K562 (cell line): ENCODE measurements around the gene KCTD4. TPM values are rescaled to one million over a fixed set of nuclear protein-coding genes. Genes with fewer than 3 reads are reported as not detected.

ENCODE experiments used
- ATAC-seq: fragments of 200-7000 bp; cut with Tn5 transposase; 3 replicates; pipeline ENCODE4 v1.9.1; 2020; ENCODE audit warnings: moderate library complexity
- BruUV-seq: library from RNA; stranded (reverse); fragments of 400-500 nt; replicated peaks from 2 replicates; lab custom pipeline; 2021; lab: Mats Ljungman, UMichigan
- CTCF ChIA-PET: fragments of 300-600 bp; formaldehyde crosslinking; extraction: SDS; loops from one replicate; lab custom pipeline; 2021; ENCODE audit warnings: low intra/inter-chr PET ratio; lab: Yijun Ruan, JAX
- POLR2A ChIA-PET: fragments of 300-600, 350-650 bp; sonication (Branson Sonifier 250); formaldehyde crosslinking; extraction: SDS; loops from one replicate; lab custom pipeline; 2021; ENCODE audit warnings: antibody characterized with exemption, inconsistent platforms; lab: Yijun Ruan, JAX
- DNase-seq, 4 experiments: peaks; one replicate each; pipeline versions ENCODE4 v3.0.0 to v3.0.0-alpha.2; 2011 to 2018; ENCODE audit warnings: low spot score in 3 of 4, mixed read lengths in 3 of 4; ENCODE audit errors: extremely low read depth in 1 of 4
- FAIRE-seq: peaks from 2 replicates; lab custom pipeline; 2011; peaks lifted over from hg19 to GRCh38; lab: Jason Lieb, UNC
- H2AFZ ChIP-seq: 2 replicates; pipeline ENCODE4 v1.6.0; 2011; ENCODE audit warnings: low read depth, low read length, control low read depth, inconsistent platforms
- H3K27ac ChIP-seq: fragments of 200-600 bp; 3 replicates; pipeline ENCODE4 v1.8.0; 2011; ENCODE audit warnings: low read depth, mild to moderate bottlenecking, control low read depth, inconsistent platforms, low read length, moderate library complexity, mixed read lengths; ENCODE audit errors: extremely low read depth
- H3K27me3 ChIP-seq, 2 experiments: fragments of 300-600 bp in 1 of 2; 2 replicates in 1 of 2; 3 replicates in 1 of 2; pipeline versions ENCODE4 v1.6.0 to v1.8.0; 2011; ENCODE audit warnings: inconsistent platforms in 2 of 2, low read length in 2 of 2, mild to moderate bottlenecking in 1 of 2, mixed read lengths in 1 of 2, moderate library complexity in 1 of 2; ENCODE audit not compliant: control insufficient read depth in 2 of 2, insufficient read depth in 2 of 2
- H3K36me3 ChIP-seq: fragments of 300-600 bp; 3 replicates; pipeline ENCODE4 v1.8.0; 2011; ENCODE audit warnings: mild to moderate bottlenecking, low read length, inconsistent platforms; ENCODE audit not compliant: control insufficient read depth, insufficient read depth
- H3K4me1 ChIP-seq, 2 experiments: fragments of 200-600 bp in 1 of 2; replicated peaks in 1 of 2; 2 replicates in 1 of 2; 3 replicates in 1 of 2; pipeline versions ENCODE4 v1.5.1 to v1.8.0; 2011; ENCODE audit warnings: inconsistent platforms in 2 of 2, low read length in 2 of 2, mild to moderate bottlenecking in 1 of 2, mixed read lengths in 1 of 2, moderate library complexity in 1 of 2; ENCODE audit not compliant: control insufficient read depth in 2 of 2, insufficient read depth in 2 of 2
- H3K4me2 ChIP-seq: 2 replicates; pipeline ENCODE4 v1.6.1; 2011; ENCODE audit warnings: low read length, control low read depth, inconsistent platforms, mixed read lengths; ENCODE audit not compliant: insufficient read depth
- H3K4me3 ChIP-seq: fragments of 200-600 bp; sonication (generic), shearing (Covaris generic); 2 replicates; pipeline ENCODE4 v1.5.1; 2016; ENCODE audit warnings: control low read depth, inconsistent platforms
- H3K79me2 ChIP-seq: fragments of 200-600 bp; 3 replicates; pipeline ENCODE4 v1.8.0; 2011; ENCODE audit warnings: low read length, inconsistent platforms; ENCODE audit not compliant: control insufficient read depth, insufficient read depth
- H3K9ac ChIP-seq, 2 experiments: 2 replicates each; pipeline versions ENCODE4 v1.6.0 to v1.6.1; 2011; ENCODE audit warnings: low read depth in 2 of 2, low read length in 2 of 2, control low read depth in 1 of 2, inconsistent platforms in 1 of 2, mild to moderate bottlenecking in 1 of 2, mixed read lengths in 1 of 2; ENCODE audit not compliant: insufficient read depth in 1 of 2
- H3K9me1 ChIP-seq: one replicate; pipeline ENCODE4 v1.6.0; 2011; ENCODE audit warnings: inconsistent platforms, mild to moderate bottlenecking, low read length, moderate library complexity; ENCODE audit not compliant: control insufficient read depth, insufficient read depth
- H3K9me3 ChIP-seq: replicated peaks from 2 replicates; pipeline ENCODE4 v1.5.1; 2011; ENCODE audit warnings: low read depth, low read length, inconsistent platforms; ENCODE audit not compliant: control insufficient read depth, insufficient read depth
- H4K20me1 ChIP-seq: replicated peaks from 2 replicates; pipeline ENCODE4 v1.6.1; 2011; ENCODE audit warnings: low read length, inconsistent platforms, mixed read lengths; ENCODE audit not compliant: control insufficient read depth, insufficient read depth
- CREB1 ChIP-seq, 2 experiments: sonication (generic) in 1 of 2; formaldehyde crosslinking in 1 of 2; IDR thresholded peaks; 2 replicates each; pipeline versions ENCODE4 v1.6.1 to v1.8.0; 2012 to 2022; ENCODE audit warnings: inconsistent platforms in 1 of 2, mild to moderate bottlenecking in 1 of 2, missing genetic modification reagents in 1 of 2, moderate library complexity in 1 of 2
- EHMT2 ChIP-seq: fragments of 450-650 bp; IDR thresholded peaks from 2 replicates; pipeline ENCODE4 v1.6.1; 2018; ENCODE audit warnings: antibody characterized with exemption
- HNRNPH1 ChIP-seq: fragments of 200-400 bp; formaldehyde crosslinking; optimal IDR thresholded peaks from 2 replicates; pipeline ENCODE3; 2017; ENCODE audit warnings: low read depth, mild to moderate bottlenecking, low read length, moderate library complexity
- KLF1 ChIP-seq: fragments of 450-650 bp; IDR thresholded peaks from 2 replicates; pipeline ENCODE4 v1.6.1; 2016; ENCODE audit warnings: missing genetic modification characterization, missing compliant biosample characterization
- PCBP1 ChIP-seq: fragments of 200-400 bp; formaldehyde crosslinking; IDR thresholded peaks from 2 replicates; pipeline ENCODE4 v1.6.1; 2018; ENCODE audit warnings: mild to moderate bottlenecking, low read depth, low read length; ENCODE audit not compliant: poor library complexity, severe bottlenecking
- SREBF2 ChIP-seq: sonication (generic); formaldehyde crosslinking; IDR thresholded peaks from 2 replicates; pipeline ENCODE4 v1.4.0; 2020; ENCODE audit warnings: mild to moderate bottlenecking, missing genetic modification reagents
- ZNF232 ChIP-seq: sonication (generic); formaldehyde crosslinking; IDR thresholded peaks from 2 replicates; pipeline ENCODE4 v1.8.0; 2022; ENCODE audit warnings: mild to moderate bottlenecking, missing genetic modification reagents
- ZNF316 ChIP-seq: fragments of 450-650 bp; IDR thresholded peaks from 2 replicates; pipeline ENCODE4 v1.6.1; 2016
- WGBS: fragments of 100-300 bp; shearing (Covaris generic); methylation state at CpG from one replicate; pipeline ENCODE4 v1.1.6; 2016; ENCODE audit warnings: low coverage, mixed read lengths; ENCODE audit not compliant: insufficient coverage; ENCODE audit errors: missing lambda C conversion rate; 5-methylcytosine and 5-hydroxymethylcytosine counted together
- in situ Hi-C: fragments of 300-500 bp; cut with MboI; formaldehyde crosslinking; loops from 4 replicates; pipeline ENCODE4 v1.15.0; 2018; ENCODE audit warnings: inconsistent platforms, mixed read lengths
- intact Hi-C: fragments of 100-400 bp; cut with micrococcal nuclease; formaldehyde crosslinking; loops from 2 replicates; pipeline ENCODE4 v1.14.2; 2022
- polyA plus RNA-seq, 8 experiments: library from polyadenylated mRNA; depleted of rRNA in 4 of 8; stranded (reverse) in 5 of 8; unstranded in 3 of 8; fragments of >200 nt; fragmentation: Nextera tagmentation in 2 of 8; fragmentation: Illumina TruSeq in 1 of 8; extraction: Ambion mirVana in 2 of 8; extraction: Trizol in 1 of 8; gene quantifications; 2 replicates each; pipeline versions ENCODE4 v1.2.1 to v1.2.3, GENCODE V29; 2011 to 2014; ENCODE audit warnings: inconsistent platforms in 1 of 8, missing spikeins in 1 of 8
- total RNA-seq, 7 experiments: library from RNA; depleted of rRNA in 6 of 7; stranded (reverse); fragments of >200 nt in 6 of 7; fragmentation: Illumina TruSeq in 2 of 7; extraction: Trizol in 2 of 7; gene quantifications; 2 replicates each; pipeline versions ENCODE4 v1.2.1 to v1.2.3, GENCODE V29; 2011 to 2021; ENCODE audit warnings: low replicate concordance in 1 of 7
- TF ChIP-seq, protein P1 (sequence below): fragments of 250-450 bp; sonication (Bioruptor Pico); IDR thresholded peaks from 2 replicates; pipeline ENCODE4 v1.6.1; 2021; ENCODE audit warnings: mild to moderate bottlenecking
- TF ChIP-seq, protein P2 (sequence below): sonication (generic); formaldehyde crosslinking; IDR thresholded peaks from 2 replicates; pipeline ENCODE4 v1.8.1; 2023; ENCODE audit warnings: mild to moderate bottlenecking, missing genetic modification reagents
- TF ChIP-seq, protein P3 (sequence below): fragments of 450-650 bp; IDR thresholded peaks from 2 replicates; pipeline ENCODE4 v1.6.1; 2018; ENCODE audit warnings: mild to moderate bottlenecking, low read depth; ENCODE audit not compliant: partially characterized antibody

KCTD4 gene
- total and polyA plus RNA-seq, 9 of the 15 experiments (the other 6 are each of a cell fraction or from before 2014, with no cell fraction given) = not detected

DNA sequence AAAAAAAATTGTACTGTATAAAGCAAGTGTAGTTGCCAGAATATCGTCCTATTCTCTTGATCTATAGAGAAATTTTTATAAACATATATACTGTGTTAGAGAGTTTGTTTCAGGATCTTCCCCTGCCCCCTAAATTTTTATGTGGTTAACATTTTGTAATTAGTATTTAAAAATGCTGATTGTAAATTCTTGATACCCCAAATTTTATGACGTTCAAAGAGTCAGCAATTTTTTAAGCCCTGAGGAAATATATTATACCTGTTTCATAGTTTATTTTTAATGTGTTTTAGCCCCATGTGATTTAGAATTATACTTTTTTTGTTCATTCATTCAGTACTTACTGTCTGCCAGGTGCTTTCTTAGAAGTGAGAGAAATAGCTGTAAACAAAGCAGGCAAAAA, 7.3 kb upstream of the KCTD4 start:
- no peak overlapping the region for H3K27ac ChIP-seq
- no peaks in the 10 kb centered on the region for H3K9me3 ChIP-seq
- H2AFZ ChIP-seq = no peak overlapping the region
- H3K9ac ChIP-seq = no peak overlapping the region
- CTCF ChIA-PET = interaction anchor here (0.7 kb wide), 1 partner anchor 8 kb away, joined by 3 read pairs; no protein-coding TSS in a partner anchor
- intact Hi-C loops = no loop called here
- 100% methylated on average over 1 of the region's 2 CpGs for WGBS
- FAIRE-seq (no peak), ATAC-seq (no peak), DNase-seq (no peak)
- no peaks in the 10 kb centered on the region for H3K9me1 ChIP-seq
- H3K4me3 ChIP-seq = no peak overlapping the region
- no TSS peak for BruUV-seq
- H4K20me1 ChIP-seq = no peaks in the 10 kb centered on the region
- TF ChIP-seq HNRNPH1 (no peak), CREB1 (IDR thresholded peaks at IDR 0.05) (no peak), CREB1 (CRISPR knock-in tag; IDR thresholded peaks at IDR 0.05) (no peak), EHMT2 (no peak), ZNF316 (peak; percentile 67)
- TF ChIP-seq, protein P1, sequence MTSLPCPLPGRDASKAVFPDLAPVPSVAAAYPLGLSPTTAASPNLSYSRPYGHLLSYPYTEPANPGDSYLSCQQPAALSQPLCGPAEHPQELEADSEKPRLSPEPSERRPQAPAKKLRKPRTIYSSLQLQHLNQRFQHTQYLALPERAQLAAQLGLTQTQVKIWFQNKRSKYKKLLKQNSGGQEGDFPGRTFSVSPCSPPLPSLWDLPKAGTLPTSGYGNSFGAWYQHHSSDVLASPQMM (CRISPR knock-in tag) = no peak
- H3K27me3 ChIP-seq = no peaks in the 10 kb centered on the region
- H3K4me2 ChIP-seq = no peak overlapping the region
- in situ Hi-C loops = no loop called here
- H3K79me2 ChIP-seq = peaks cover 4% of the 10 kb centered on the region; the same call in 1 of the 3 replicates
- no peaks in the 10 kb centered on the region for H3K4me1 ChIP-seq
- H3K36me3 ChIP-seq = peaks cover 31% of the 10 kb centered on the region
- POLR2A ChIA-PET = no interaction called here

DNA sequence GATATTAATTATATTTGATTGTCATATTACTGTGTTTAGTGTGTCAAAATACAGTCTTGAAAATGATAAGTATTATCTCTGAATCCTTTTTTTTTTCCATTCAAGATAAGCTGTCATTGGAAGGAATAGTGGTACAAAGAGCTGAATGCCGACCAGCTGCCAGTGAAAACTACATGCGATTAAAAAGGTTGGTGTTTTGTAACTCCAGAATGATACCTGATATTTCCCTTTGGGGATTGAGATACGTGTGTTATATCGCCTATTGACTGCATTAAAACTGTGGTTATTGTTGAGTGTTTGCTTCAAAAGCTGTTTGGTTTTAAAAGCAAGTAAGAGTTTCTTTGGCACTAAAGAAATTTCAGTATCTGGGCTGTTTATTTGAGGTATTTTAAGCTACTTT, 6.5 kb upstream of the KCTD4 start:
- Histone ChIP-seq H2AFZ (no peak overlapping the region), H3K9ac (no peak overlapping the region), H3K4me3 (no peak overlapping the region), H3K4me1 (no peaks in the 10 kb centered on the region), H3K9me1 (no peaks in the 10 kb centered on the region), H3K4me2 (no peak overlapping the region), H3K9me3 (no peaks in the 10 kb centered on the region), H4K20me1 (no peaks in the 10 kb centered on the region), H3K27ac (no peak overlapping the region), H3K79me2 (peaks cover 4% of the 10 kb centered on the region; the same call in 1 of the 3 replicates), H3K27me3 (no peaks in the 10 kb centered on the region), H3K36me3 (peaks cover 31% of the 10 kb centered on the region)
- ChIA-PET CTCF (no interaction called here), POLR2A (interaction anchor here (0.6 kb wide), 1 partner anchor 37 kb away, joined by 3 read pairs; no protein-coding TSS in a partner anchor)
- WGBS = 93% methylated on average over 4 of the region's 4 CpGs
- no peak for FAIRE-seq
- no peak for DNase-seq
- intact Hi-C loops (no loop called here), in situ Hi-C loops (no loop called here)
- no peak for ATAC-seq
- no TSS peak for BruUV-seq
- no peak for TF ChIP-seq ZNF232 (CRISPR knock-in tag)
- TF ChIP-seq KLF1 = no peak
- TF ChIP-seq SREBF2 = no peak
- TF ChIP-seq, protein P2, sequence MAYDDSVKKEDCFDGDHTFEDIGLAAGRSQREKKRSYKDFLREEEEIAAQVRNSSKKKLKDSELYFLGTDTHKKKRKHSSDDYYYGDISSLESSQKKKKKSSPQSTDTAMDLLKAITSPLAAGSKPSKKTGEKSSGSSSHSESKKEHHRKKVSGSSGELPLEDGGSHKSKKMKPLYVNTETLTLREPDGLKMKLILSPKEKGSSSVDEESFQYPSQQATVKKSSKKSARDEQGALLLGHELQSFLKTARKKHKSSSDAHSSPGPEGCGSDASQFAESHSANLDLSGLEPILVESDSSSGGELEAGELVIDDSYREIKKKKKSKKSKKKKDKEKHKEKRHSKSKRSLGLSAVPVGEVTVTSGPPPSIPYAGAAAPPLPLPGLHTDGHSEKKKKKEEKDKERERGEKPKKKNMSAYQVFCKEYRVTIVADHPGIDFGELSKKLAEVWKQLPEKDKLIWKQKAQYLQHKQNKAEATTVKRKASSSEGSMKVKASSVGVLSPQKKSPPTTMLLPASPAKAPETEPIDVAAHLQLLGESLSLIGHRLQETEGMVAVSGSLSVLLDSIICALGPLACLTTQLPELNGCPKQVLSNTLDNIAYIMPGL (CRISPR knock-in tag) = no peak
- TF ChIP-seq, protein P3, sequence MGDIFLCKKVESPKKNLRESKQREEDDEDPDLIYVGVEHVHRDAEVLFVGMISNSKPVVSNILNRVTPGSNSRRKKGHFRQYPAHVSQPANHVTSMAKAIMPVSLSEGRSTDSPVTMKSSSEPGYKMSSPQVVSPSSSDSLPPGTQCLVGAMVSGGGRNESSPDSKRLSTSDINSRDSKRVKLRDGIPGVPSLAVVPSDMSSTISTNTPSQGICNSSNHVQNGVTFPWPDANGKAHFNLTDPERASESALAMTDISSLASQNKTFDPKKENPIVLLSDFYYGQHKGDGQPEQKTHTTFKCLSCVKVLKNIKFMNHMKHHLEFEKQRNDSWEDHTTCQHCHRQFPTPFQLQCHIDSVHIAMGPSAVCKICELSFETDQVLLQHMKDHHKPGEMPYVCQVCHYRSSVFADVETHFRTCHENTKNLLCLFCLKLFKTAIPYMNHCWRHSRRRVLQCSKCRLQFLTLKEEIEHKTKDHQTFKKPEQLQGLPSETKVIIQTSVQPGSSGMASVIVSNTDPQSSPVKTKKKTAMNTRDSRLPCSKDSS = no peak
- no peak for TF ChIP-seq PCBP1
